Activated CD8-positive, alpha-beta memory T cell treated with anti-CD3 and anti-CD28 coated beads, Interleukin-2, amount 10 ng/mL, durations not matched to agents 7 days and 5 days (primary cell): ENCODE data around the gene CDK5. TPM values are rescaled to one million over a fixed set of nuclear protein-coding genes. Genes with fewer than 3 reads are reported as not detected.

Experiments
- ATAC-seq: fragments of 150-1000 bp; cut with Tn5 transposase; one replicate; pipeline ENCODE4 v1.10.0; 2021; ENCODE audit warnings: moderate library complexity
- CTCF ChIA-PET: fragments of 350-600 bp; sonication (Branson Sonifier 250); formaldehyde crosslinking; loops from one replicate; lab custom pipeline; 2021; ENCODE audit warnings: antibody characterized with exemption; lab: Charles Lee
- DNase-seq: peaks from one replicate; pipeline ENCODE4 v3.0.0-alpha.2; 2020
- H3K27ac Mint-ChIP-seq: one replicate; pipeline ENCODE4 v1.8.0; 2021; ENCODE audit warnings: mild to moderate bottlenecking, mixed read lengths
- H3K27me3 Mint-ChIP-seq: one replicate; pipeline ENCODE4 v1.8.0; 2021; ENCODE audit warnings: mixed read lengths
- H3K36me3 Mint-ChIP-seq: one replicate; pipeline ENCODE4 v1.8.0; 2021; ENCODE audit warnings: mild to moderate bottlenecking, mixed read lengths
- H3K4me1 Mint-ChIP-seq: one replicate; pipeline ENCODE4 v1.8.0; 2021; ENCODE audit warnings: mixed read lengths
- H3K4me3 Mint-ChIP-seq: one replicate; pipeline ENCODE4 v1.8.0; 2021; ENCODE audit warnings: mild to moderate bottlenecking, moderate library complexity, mixed read lengths
- H3K9me3 Mint-ChIP-seq: one replicate; pipeline ENCODE4 v1.8.0; 2022; ENCODE audit warnings: low read depth, mixed read lengths
- total RNA-seq, 2 experiments: library from RNA; stranded (reverse); gene quantifications; one replicate each; pipeline ENCODE4 v1.2.3, GENCODE V29; 2021

CDK5 gene
- total RNA-seq, 2 experiments from 2014 or later = 18.1 to 24.4 TPM

- CTCF ChIA-PET = interaction anchor here (1.8 kb wide), 1 partner anchor 22 kb away, joined by 9 read pairs; no protein-coding TSS in a partner anchor
- H3K4me1 Mint-ChIP-seq = peaks cover 14% of the 10 kb centered on the region
- ATAC-seq (no peak), DNase-seq (no peak)
- no peaks in the 10 kb centered on the region for H3K36me3 Mint-ChIP-seq
- no peaks in the 10 kb centered on the region for H3K27me3 Mint-ChIP-seq
- no peak overlapping the region for H3K27ac Mint-ChIP-seq
- no peak overlapping the region for H3K4me3 Mint-ChIP-seq
- H3K9me3 Mint-ChIP-seq = no peaks in the 10 kb centered on the region
Observed at GRCh38 chr7:151039850-151040548, 17.7 kb downstream of the CDK5 start.

- Mint-ChIP-seq H3K36me3 (no peaks in the 10 kb centered on the region), H3K27ac (peak overlapping the region; percentile 77), H3K9me3 (no peaks in the 10 kb centered on the region), H3K4me3 (no peak overlapping the region), H3K4me1 (peaks cover 14% of the 10 kb centered on the region), H3K27me3 (no peaks in the 10 kb centered on the region)
- peak; percentile 73 for DNase-seq
- peak; percentile 82 for ATAC-seq
- CTCF ChIA-PET = interaction anchor here (1.1 to 1.8 kb wide), 2 partner anchors 21 to 313 kb away, joined by 3 to 9 read pairs; no protein-coding TSS in a partner anchor
Observed at GRCh38 chr7:151038951-151039849, 18.5 kb downstream of the CDK5 start.

DNA sequence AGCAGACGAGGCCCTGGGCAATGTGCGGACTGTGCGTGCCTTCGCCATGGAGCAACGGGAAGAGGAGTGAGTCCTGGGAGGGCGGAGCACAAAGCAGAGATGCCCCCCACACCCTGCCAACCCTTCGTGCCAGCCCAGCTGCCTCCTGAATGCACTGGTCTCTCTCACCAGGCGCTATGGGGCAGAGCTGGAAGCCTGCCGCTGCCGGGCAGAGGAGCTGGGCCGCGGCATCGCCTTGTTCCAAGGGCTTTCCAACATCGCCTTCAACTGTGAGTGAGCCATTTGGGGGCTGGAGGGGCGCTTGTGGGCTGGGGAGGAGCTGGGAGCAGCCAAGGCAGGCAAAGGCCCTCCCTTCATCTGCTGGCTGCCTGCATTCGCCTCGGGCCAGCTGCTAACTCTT lies 21.8 kb downstream of the CDK5 start:
- Mint-ChIP-seq H3K4me3 (no peak overlapping the region), H3K27ac (no peak overlapping the region)
- CTCF ChIA-PET = no interaction called here

DNA sequence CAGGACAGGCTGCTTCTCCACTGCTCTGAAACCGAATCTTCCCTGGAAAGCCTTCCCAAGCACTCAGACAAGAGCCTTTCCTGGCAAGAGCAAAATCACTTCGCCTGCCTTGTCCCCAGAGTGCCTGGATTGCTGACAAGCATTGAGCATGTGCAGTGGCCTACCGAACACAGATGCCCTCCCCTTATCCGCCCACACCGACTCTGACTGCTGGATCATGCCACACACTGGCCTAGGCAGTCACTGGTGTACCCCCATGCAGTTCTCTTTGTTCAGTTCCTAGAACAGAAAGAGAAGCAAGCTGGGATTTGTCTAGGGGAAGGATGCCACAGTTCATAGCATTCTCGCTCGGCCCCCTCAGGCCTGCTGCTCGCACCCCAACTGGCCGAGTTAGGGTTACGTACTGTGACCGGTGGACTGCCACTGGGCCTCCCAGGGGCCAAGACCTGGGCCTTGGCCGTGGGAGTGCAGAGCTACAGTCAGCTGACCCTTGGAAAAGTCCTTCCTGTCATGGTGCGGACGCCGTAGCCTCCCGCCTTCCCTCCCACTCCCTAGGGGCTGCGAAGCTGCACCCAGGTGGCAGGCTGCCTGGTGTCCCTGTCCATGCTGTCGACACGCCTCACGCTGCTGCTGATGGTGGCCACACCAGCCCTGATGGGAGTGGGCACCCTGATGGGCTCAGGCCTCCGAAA lies 22.5 kb downstream of the CDK5 start:
- ATAC-seq (no peak), DNase-seq (no peak)
- peaks cover 14% of the 10 kb centered on the region for H3K4me1 Mint-ChIP-seq
- CTCF ChIA-PET = no interaction called here
- no peaks in the 10 kb centered on the region for H3K36me3 Mint-ChIP-seq
- no peaks in the 10 kb centered on the region for H3K27me3 Mint-ChIP-seq
- no peaks in the 10 kb centered on the region for H3K9me3 Mint-ChIP-seq
- H3K4me3 Mint-ChIP-seq = no peak overlapping the region
- no peak overlapping the region for H3K27ac Mint-ChIP-seq

More for the DNA sequence above, 21.8 kb downstream of the CDK5 start:
- Mint-ChIP-seq H3K27me3 (no peaks in the 10 kb centered on the region), H3K4me1 (peaks cover 14% of the 10 kb centered on the region), H3K9me3 (no peaks in the 10 kb centered on the region), H3K36me3 (no peaks in the 10 kb centered on the region)
- DNase-seq = no peak
- ATAC-seq = no peak

- H3K27me3 Mint-ChIP-seq = no peaks in the 10 kb centered on the region
- DNase-seq (no peak), ATAC-seq (no peak)
- H3K9me3 Mint-ChIP-seq = no peaks in the 10 kb centered on the region
- no peak overlapping the region for H3K27ac Mint-ChIP-seq
- H3K4me1 Mint-ChIP-seq = peaks cover 14% of the 10 kb centered on the region
- no peaks in the 10 kb centered on the region for H3K36me3 Mint-ChIP-seq
- CTCF ChIA-PET = interaction anchor here (2.1 to 7.2 kb wide), 2 partner anchors 16 to 76 kb away, joined by 10 to 66 read pairs; no protein-coding TSS in a partner anchor
- H3K4me3 Mint-ChIP-seq = no peak overlapping the region
Observed at GRCh38 chr7:151034312-151035025, 23.2 kb downstream of the CDK5 start.

GRCh38 chr7:151033864-151034249 lies 23.8 kb downstream of the CDK5 start:
- Mint-ChIP-seq H3K36me3 (no peaks in the 10 kb centered on the region), H3K27me3 (no peaks in the 10 kb centered on the region), H3K9me3 (no peaks in the 10 kb centered on the region), H3K4me3 (no peak overlapping the region), H3K27ac (no peak overlapping the region), H3K4me1 (peaks cover 14% of the 10 kb centered on the region)
- DNase-seq (no peak), ATAC-seq (no peak)
- CTCF ChIA-PET = interaction anchor here (1.4 to 7.2 kb wide), 3 partner anchors 16 to 77 kb away, joined by 3 to 66 read pairs (median 10); partner anchors contain the start of gene SLC4A2

DNA sequence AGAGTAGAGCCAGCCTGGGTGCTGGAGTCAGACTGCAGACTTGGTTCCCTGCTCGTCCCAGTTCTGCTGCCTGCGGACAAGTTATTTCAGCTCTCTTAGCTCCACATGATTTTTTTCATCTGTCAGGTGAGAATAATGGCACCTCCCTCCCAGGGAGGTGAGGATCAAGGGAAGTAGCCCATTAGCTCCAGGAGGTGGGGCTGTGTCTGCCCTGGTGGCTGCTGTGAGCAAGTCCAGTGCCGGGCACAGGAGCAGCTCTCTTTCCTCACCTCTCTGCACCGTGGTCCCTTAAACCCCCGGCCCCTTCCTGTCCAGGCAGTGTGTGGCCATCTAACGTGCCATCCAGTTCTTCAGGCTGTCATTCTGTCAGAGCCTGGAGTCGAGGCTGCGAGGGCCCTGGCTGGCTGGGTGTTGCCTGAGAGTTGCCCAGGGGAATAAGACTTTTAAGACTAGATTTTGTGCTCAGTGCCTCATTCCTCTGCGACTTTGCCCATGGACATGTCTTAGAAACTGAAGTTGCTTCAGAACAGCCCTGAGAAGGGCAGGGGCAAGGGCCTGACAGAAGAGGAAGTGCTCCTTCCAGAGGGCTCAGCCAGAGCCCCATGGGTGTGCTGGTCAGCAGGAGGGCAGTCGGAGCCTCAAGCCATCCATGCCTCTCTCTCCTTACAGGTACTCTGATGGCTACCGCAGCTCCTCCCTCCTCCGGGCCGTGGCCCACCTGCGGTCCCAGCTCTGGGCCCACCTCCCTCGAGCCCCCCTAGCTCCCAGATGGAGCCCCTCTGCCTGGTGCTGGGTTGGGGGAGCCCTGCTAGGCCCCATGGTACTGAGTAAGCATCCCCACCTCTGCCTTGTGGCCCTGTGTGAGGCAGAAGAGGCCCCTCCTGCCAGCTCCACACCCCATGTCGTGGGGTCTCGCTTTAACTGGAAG lies 24.5 kb downstream of the CDK5 start:
- Mint-ChIP-seq H3K9me3 (no peaks in the 10 kb centered on the region), H3K36me3 (no peaks in the 10 kb centered on the region), H3K27ac (no peak overlapping the region), H3K4me3 (no peak overlapping the region), H3K27me3 (no peaks in the 10 kb centered on the region), H3K4me1 (peaks cover 13% of the 10 kb centered on the region)
- CTCF ChIA-PET = interaction anchor here (0.9 to 7.2 kb wide), 5 partner anchors 15 to 80 kb away, joined by 3 to 66 read pairs (median 3); partner anchors contain the start of gene SLC4A2
- DNase-seq = no peak
- no peak for ATAC-seq

- H3K9me3 Mint-ChIP-seq = no peaks in the 10 kb centered on the region
- ATAC-seq = no peak
- no peaks in the 10 kb centered on the region for H3K27me3 Mint-ChIP-seq
- no peak overlapping the region for H3K4me3 Mint-ChIP-seq
- H3K36me3 Mint-ChIP-seq = no peaks in the 10 kb centered on the region
- no peak for DNase-seq
- H3K27ac Mint-ChIP-seq = no peak overlapping the region
- CTCF ChIA-PET = interaction anchor here (7.2 kb wide), 1 partner anchor 13 kb away, joined by 66 read pairs; no protein-coding TSS in a partner anchor
- peaks cover 20% of the 10 kb centered on the region for H3K4me1 Mint-ChIP-seq
Observed at GRCh38 chr7:151031011-151031410, 26.7 kb downstream of the CDK5 start.

- H3K27ac Mint-ChIP-seq = peak overlapping the region; percentile 95
Observed at GRCh38 chr7:151028948-151029501, 28.7 kb downstream of the CDK5 start.

DNA sequence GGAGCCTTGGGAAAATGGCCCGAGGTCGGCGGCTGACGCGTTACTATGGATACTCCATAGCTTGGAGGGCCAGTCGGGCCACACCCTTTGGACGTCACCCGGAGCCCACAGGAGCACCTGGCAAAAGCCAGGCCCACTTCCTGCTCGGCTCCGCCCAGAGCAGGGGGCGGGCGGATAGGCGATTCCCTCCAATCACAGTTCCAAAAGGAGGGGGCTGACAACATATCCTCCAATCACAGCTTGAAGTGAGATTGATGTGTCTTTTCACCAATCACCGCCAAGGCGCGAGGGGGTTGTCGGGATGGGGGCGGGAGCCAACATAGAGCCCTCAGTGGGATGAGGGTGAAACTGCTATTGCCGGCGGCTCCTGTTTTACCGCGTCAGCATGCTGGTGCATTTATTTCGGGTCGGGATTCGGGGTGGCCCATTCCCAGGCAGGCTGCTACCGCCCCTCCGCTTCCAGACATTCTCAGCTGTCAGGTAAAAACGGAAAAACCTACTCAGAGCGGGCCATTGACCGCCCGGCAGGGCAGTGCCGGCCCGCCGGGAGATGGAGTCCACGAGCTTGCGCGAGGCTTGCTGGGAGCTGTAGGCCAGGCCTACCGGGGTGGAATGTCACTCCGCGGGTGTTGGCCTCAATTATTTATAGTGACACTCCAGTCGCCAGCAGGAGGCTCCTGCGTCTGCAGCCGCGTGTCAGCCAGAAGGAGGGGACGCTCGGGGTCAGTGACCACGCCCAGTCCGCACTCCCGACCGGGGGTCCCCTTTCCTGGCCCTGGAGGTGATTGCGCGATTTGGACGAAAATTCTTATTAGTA lies 29.4 kb downstream of the CDK5 start, which contains the start of gene ABCB8:
Gene ABCB8 (plus strand): TSS at position 320 of the 817 bp plus-strand sequence. CDS start 66 bp downstream, at position 386.
- CTCF ChIA-PET = interaction anchor here (0.8 to 7.2 kb wide), 21 partner anchors 10 to 708 kb away, joined by 3 to 66 read pairs (median 4); partner anchors contain the start of genes CDK5, CHPF2, FASTK and TMUB1
- Mint-ChIP-seq H3K27ac (peak within 1 kb of the TSS; percentile 95), H3K4me1 (peaks cover 20% of the 10 kb centered on the region), H3K36me3 (no peaks in the 10 kb centered on the region), H3K4me3 (peak within 1 kb of the TSS; percentile 88), H3K9me3 (no peaks in the 10 kb centered on the region), H3K27me3 (no peaks in the 10 kb centered on the region)
- DNase-seq = peak; percentile 99
- ATAC-seq = peak; percentile 97

More at GRCh38 chr7:151028948-151029501, 28.7 kb downstream of the CDK5 start:
- no peak for ATAC-seq
- H3K4me1 Mint-ChIP-seq = peaks cover 20% of the 10 kb centered on the region
- DNase-seq = no peak
- H3K9me3 Mint-ChIP-seq = no peaks in the 10 kb centered on the region
- H3K4me3 Mint-ChIP-seq = peak overlapping the region; percentile 88
- CTCF ChIA-PET = interaction anchor here (1.0 to 7.2 kb wide), 17 partner anchors 11 to 151 kb away, joined by 3 to 66 read pairs (median 6); partner anchors contain the start of genes CDK5, FASTK and TMUB1
- no peaks in the 10 kb centered on the region for H3K27me3 Mint-ChIP-seq
- no peaks in the 10 kb centered on the region for H3K36me3 Mint-ChIP-seq
